A673 (cell line): Measurements from ENCODE around the gene OR52N5. TPM values are rescaled to one million over a fixed set of nuclear protein-coding genes. Genes with fewer than 3 reads are reported as not detected.

Experiments used
- BruUV-seq: library from RNA; stranded (reverse); fragments of 400-500 nt; replicated peaks from 2 replicates; lab custom pipeline; 2021; lab: Mats Ljungman, UMichigan
- CTCF ChIA-PET: fragments of 300-600 bp; sonication (Branson Sonifier 250); formaldehyde crosslinking; loops from one replicate; lab custom pipeline; 2022; ENCODE audit warnings: antibody characterized with exemption; lab: Charles Lee
- POLR2A ChIA-PET: fragments of 300-600 bp; sonication (Branson Sonifier 250); formaldehyde crosslinking; loops from one replicate; lab custom pipeline; 2022; ENCODE audit warnings: antibody characterized with exemption; ENCODE audit not compliant: low non-redundant PET; lab: Charles Lee
- DNase-seq: peaks from one replicate; pipeline ENCODE4 v3.0.0-alpha.2; 2015; ENCODE audit warnings: low spot score
- H3K27ac ChIP-seq: fragments of 200-600 bp; sonication (generic); 2 replicates; pipeline ENCODE4 v1.5.1; 2016; ENCODE audit warnings: mixed run types, low read depth, mild to moderate bottlenecking, mixed read lengths, antibody characterized with exemption, low read length; ENCODE audit not compliant: poor library complexity, severe bottlenecking
- H3K27me3 ChIP-seq: fragments of 200-600 bp; sonication (generic); replicated peaks from 2 replicates; pipeline ENCODE4 v1.6.1; 2017; ENCODE audit warnings: mixed run types, low read depth, mild to moderate bottlenecking, mixed read lengths, antibody characterized with exemption, low read length; ENCODE audit not compliant: insufficient read depth, poor library complexity
- H3K36me3 ChIP-seq: fragments of 200-600 bp; sonication (generic); 2 replicates; pipeline ENCODE4 v1.6.1; 2016; ENCODE audit warnings: mixed run types, mild to moderate bottlenecking, mixed read lengths, antibody characterized with exemption, low read length; ENCODE audit not compliant: insufficient read depth, poor library complexity, severe bottlenecking
- H3K4me1 ChIP-seq: fragments of 200-600 bp; sonication (generic); 2 replicates; pipeline ENCODE4 v1.6.1; 2017; ENCODE audit warnings: mixed run types, mild to moderate bottlenecking, mixed read lengths, antibody characterized with exemption, low read length; ENCODE audit not compliant: insufficient read depth, poor library complexity, severe bottlenecking
- H3K4me3 ChIP-seq: fragments of 200-600 bp; sonication (generic); 2 replicates; pipeline ENCODE4 v1.5.1; 2016; ENCODE audit warnings: low read depth, mixed run types, mild to moderate bottlenecking, mixed read lengths, low read length; ENCODE audit not compliant: poor library complexity, severe bottlenecking
- H3K9me3 ChIP-seq: fragments of 200-600 bp; sonication (generic); 2 replicates; pipeline ENCODE4 v1.6.1; 2016; ENCODE audit warnings: mixed run types, low read depth, mild to moderate bottlenecking, mixed read lengths, antibody characterized with exemption, low read length; ENCODE audit not compliant: poor library complexity, severe bottlenecking
- EZH2 ChIP-seq: fragments of 200-600 bp; sonication (generic); IDR thresholded peaks from 2 replicates; pipeline ENCODE4 v1.6.1; 2017; ENCODE audit warnings: borderline replicate concordance, low read depth, mild to moderate bottlenecking, mixed read lengths, antibody characterized with exemption, low read length; ENCODE audit not compliant: poor library complexity, severe bottlenecking
- intact Hi-C: fragments of 100-400 bp; cut with micrococcal nuclease; formaldehyde crosslinking; loops from one replicate; pipeline ENCODE4 v1.10.0; 2022; ENCODE audit not compliant: unreplicated experiment
- total RNA-seq: library from RNA; stranded (reverse); gene quantifications from 2 replicates; pipeline ENCODE4 v1.2.3, GENCODE V29; 2021
- TF ChIP-seq, protein P1 (sequence below): fragments of 300-800, 200-600 bp; sonication (generic); conservative IDR thresholded peaks from 2 replicates; pipeline ENCODE4 v1.5.1; 2017; ENCODE audit warnings: low read depth, mild to moderate bottlenecking, antibody characterized with exemption, low read length, moderate library complexity, mixed read lengths

The OR52N5 gene
- total RNA-seq, 1 experiment from 2014 or later, result not detected

DNA sequence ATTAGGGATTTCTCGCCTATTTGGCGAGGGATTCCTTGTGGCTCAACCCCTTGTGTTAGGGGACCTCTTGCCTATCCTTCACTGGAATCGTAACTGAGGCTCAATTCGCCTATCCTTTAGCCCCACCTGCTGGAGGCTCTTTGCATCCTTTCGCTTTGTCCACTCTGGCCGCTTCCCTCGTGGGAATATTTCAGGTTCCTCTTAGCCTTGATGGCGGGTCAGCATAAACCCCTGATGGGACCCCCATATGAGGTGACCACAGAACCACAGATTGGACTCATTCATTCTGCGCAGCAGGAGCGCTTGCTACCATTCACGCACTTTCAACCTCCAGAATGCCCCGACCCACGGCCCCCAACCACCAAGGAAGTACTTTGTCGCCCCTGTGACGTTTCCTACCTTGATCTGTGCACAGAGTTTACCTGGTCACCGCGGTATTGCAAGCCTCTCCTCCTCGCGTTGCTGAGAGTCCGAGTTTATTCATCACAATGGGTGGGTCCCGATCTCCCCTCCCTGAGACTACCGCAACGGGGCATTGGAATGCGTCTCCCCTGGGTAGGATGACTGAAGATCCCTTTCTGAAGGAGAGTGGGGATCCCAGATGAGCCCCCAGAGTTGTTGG, 25.5 kb upstream of the OR52N5 start, which contains the start of gene OR52N2:
Gene OR52N2, plus strand, starts transcription at position 425 of the 622 bp plus-strand sequence. CDS start 11,412 bp downstream, outside the sequence.
- no peak within 1 kb of the TSS for H3K27ac ChIP-seq
- no peaks in the 10 kb centered on the region for H3K4me1 ChIP-seq
- POLR2A ChIA-PET, result no interaction called here
- no peaks in the 10 kb centered on the region for H3K36me3 ChIP-seq
- H3K4me3 ChIP-seq, result peak within 1 kb of the TSS; percentile 44
- intact Hi-C loops, result loop anchor here (1.0 to 2.0 kb wide), 2 partner anchors 332 to 1172 kb away; partner anchors contain the start of gene OR51D1
- no peaks in the 10 kb centered on the region for H3K9me3 ChIP-seq
- H3K27me3 ChIP-seq, result peaks cover 8% of the 10 kb centered on the region
- no TSS peak for BruUV-seq
- TF ChIP-seq EZH2, result no peak
- TF ChIP-seq, protein P1, sequence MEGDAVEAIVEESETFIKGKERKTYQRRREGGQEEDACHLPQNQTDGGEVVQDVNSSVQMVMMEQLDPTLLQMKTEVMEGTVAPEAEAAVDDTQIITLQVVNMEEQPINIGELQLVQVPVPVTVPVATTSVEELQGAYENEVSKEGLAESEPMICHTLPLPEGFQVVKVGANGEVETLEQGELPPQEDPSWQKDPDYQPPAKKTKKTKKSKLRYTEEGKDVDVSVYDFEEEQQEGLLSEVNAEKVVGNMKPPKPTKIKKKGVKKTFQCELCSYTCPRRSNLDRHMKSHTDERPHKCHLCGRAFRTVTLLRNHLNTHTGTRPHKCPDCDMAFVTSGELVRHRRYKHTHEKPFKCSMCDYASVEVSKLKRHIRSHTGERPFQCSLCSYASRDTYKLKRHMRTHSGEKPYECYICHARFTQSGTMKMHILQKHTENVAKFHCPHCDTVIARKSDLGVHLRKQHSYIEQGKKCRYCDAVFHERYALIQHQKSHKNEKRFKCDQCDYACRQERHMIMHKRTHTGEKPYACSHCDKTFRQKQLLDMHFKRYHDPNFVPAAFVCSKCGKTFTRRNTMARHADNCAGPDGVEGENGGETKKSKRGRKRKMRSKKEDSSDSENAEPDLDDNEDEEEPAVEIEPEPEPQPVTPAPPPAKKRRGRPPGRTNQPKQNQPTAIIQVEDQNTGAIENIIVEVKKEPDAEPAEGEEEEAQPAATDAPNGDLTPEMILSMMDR, result peak; percentile 81
- CTCF ChIA-PET, result no interaction called here
- DNase-seq, result peak; percentile 73

- intact Hi-C loops, result loop anchor here (2.0 kb wide), 2 partner anchors 207 to 683 kb away; no protein-coding TSS in a partner anchor
- H3K27me3 ChIP-seq, result peaks cover 8% of the 10 kb centered on the region
- H3K4me1 ChIP-seq, result no peaks in the 10 kb centered on the region
- POLR2A ChIA-PET, result no interaction called here
- no TSS peak for BruUV-seq
- H3K36me3 ChIP-seq, result no peaks in the 10 kb centered on the region
- DNase-seq, result no peak
- CTCF ChIA-PET, result no interaction called here
- no peak for TF ChIP-seq EZH2
- TF ChIP-seq, protein P1, result no peak
- H3K9me3 ChIP-seq, result no peaks in the 10 kb centered on the region
- H3K27ac ChIP-seq, result no peak overlapping the region
- H3K4me3 ChIP-seq, result no peak overlapping the region
Measured at GRCh38 chr11:5807580-5807979, 24.4 kb upstream of the OR52N5 start.

GRCh38 chr11:5803982-5804381, 20.8 kb upstream of the OR52N5 start:
- H3K9me3 ChIP-seq, result no peaks in the 10 kb centered on the region
- intact Hi-C loops, result no loop called here
- H3K27me3 ChIP-seq, result no peaks in the 10 kb centered on the region
- no peaks in the 10 kb centered on the region for H3K36me3 ChIP-seq
- no TSS peak for BruUV-seq
- DNase-seq, result no peak
- no peaks in the 10 kb centered on the region for H3K4me1 ChIP-seq
- ChIA-PET POLR2A (no interaction called here), CTCF (no interaction called here)
- TF ChIP-seq EZH2, result no peak
- TF ChIP-seq, protein P1, result no peak
- H3K27ac ChIP-seq, result no peak overlapping the region
- H3K4me3 ChIP-seq, result no peak overlapping the region
